PC-3 (cell line): Measurements from ENCODE around the gene IRF2. TPM values are rescaled to one million over a fixed set of nuclear protein-coding genes. Genes with fewer than 3 reads are reported as not detected.

Source experiments
- ATAC-seq: fragments of 200-7000 bp; cut with Tn5 transposase; 2 replicates; pipeline ENCODE4 v1.9.1; 2020; ENCODE audit warnings: mild to moderate bottlenecking, moderate library complexity
- BruUV-seq: library from RNA; stranded (reverse); fragments of 400-500 nt; replicated peaks from 2 replicates; lab custom pipeline; 2021; lab: Mats Ljungman, UMichigan
- CTCF ChIA-PET: fragments of 300-600 bp; sonication (Branson Sonifier 250); formaldehyde crosslinking; loops from one replicate; lab custom pipeline; 2022; ENCODE audit warnings: antibody characterized with exemption; lab: Charles Lee
- POLR2A ChIA-PET: fragments of 300-600 bp; sonication (Branson Sonifier 250); formaldehyde crosslinking; loops from one replicate; lab custom pipeline; 2022; ENCODE audit warnings: antibody characterized with exemption; ENCODE audit not compliant: unreplicated experiment; lab: Charles Lee
- DNase-seq: peaks from one replicate; pipeline ENCODE4 v3.0.0-alpha.2; 2015
- H2AFZ ChIP-seq: fragments of 300-600 bp; sonication (generic); 2 replicates; pipeline ENCODE4 v1.6.0; 2016; ENCODE audit warnings: antibody characterized with exemption, low read length
- H3F3A ChIP-seq: fragments of 300-600 bp; sonication (generic); one replicate; pipeline ENCODE4 v1.6.0; 2017; ENCODE audit warnings: antibody characterized with exemption, low read length, control low read depth, mild to moderate bottlenecking; ENCODE audit not compliant: unreplicated experiment
- H3K27ac ChIP-seq: fragments of 300-600 bp; sonication (generic); 2 replicates; pipeline ENCODE4 v1.5.1; 2016; ENCODE audit warnings: mild to moderate bottlenecking, low read length
- H3K27me3 ChIP-seq: fragments of 300-600 bp; sonication (generic); 2 replicates; pipeline ENCODE4 v1.6.1; 2016; ENCODE audit warnings: low read length, mixed read lengths
- H3K36me3 ChIP-seq: fragments of 300-600 bp; sonication (generic); 2 replicates; pipeline ENCODE4 v1.6.1; 2016; ENCODE audit warnings: low read depth, mixed run types, low read length, mixed read lengths
- H3K4me1 ChIP-seq: fragments of 300-600 bp; sonication (generic); 2 replicates; pipeline ENCODE4 v1.5.1; 2016; ENCODE audit warnings: low read length; ENCODE audit not compliant: insufficient read depth
- H3K4me2 ChIP-seq: fragments of 300-600 bp; sonication (generic); 2 replicates; pipeline ENCODE4 v1.6.0; 2016; ENCODE audit warnings: low read length
- H3K4me3 ChIP-seq: fragments of 300-600 bp; sonication (generic); 2 replicates; pipeline ENCODE4 v1.5.1; 2016; ENCODE audit warnings: mild to moderate bottlenecking, low read length, mixed read lengths
- H3K79me2 ChIP-seq: fragments of 300-600 bp; sonication (generic); 2 replicates; pipeline ENCODE4 v1.6.1; 2017; ENCODE audit warnings: low read length, mixed read lengths
- H3K9ac ChIP-seq: fragments of 300-600 bp; sonication (generic); 2 replicates; pipeline ENCODE4 v1.6.0; 2016; ENCODE audit warnings: mild to moderate bottlenecking, low read length
- H3K9me2 ChIP-seq: fragments of 300-600 bp; sonication (generic); replicated peaks from 2 replicates; pipeline ENCODE4 v1.6.1; 2016; ENCODE audit warnings: mixed run types, low read length, mixed read lengths
- H3K9me3 ChIP-seq: fragments of 300-600 bp; sonication (generic); 2 replicates; pipeline ENCODE4 v1.6.1; 2016; ENCODE audit warnings: low read length, mixed read lengths
- H4K20me1 ChIP-seq: fragments of 300-600 bp; sonication (generic); 2 replicates; pipeline ENCODE4 v1.6.1; 2016; ENCODE audit warnings: low read length, mixed read lengths
- EZH2 ChIP-seq: fragments of 300-600 bp; sonication (generic); IDR thresholded peaks from one replicate; pipeline ENCODE4 v1.6.1; 2017; ENCODE audit warnings: antibody characterized with exemption, mild to moderate bottlenecking, low read length; ENCODE audit not compliant: unreplicated experiment
- EZH2phosphoT487 ChIP-seq: fragments of 300-600 bp; sonication (generic); IDR thresholded peaks from 2 replicates; pipeline ENCODE4 v1.6.1; 2018; ENCODE audit warnings: mild to moderate bottlenecking, antibody characterized with exemption, low read length, borderline replicate concordance
- intact Hi-C: fragments of 100-400 bp; cut with micrococcal nuclease; formaldehyde crosslinking; loops from 2 replicates; pipeline ENCODE4 v1.9.0; 2023
- total RNA-seq: library from RNA; depleted of rRNA; stranded (reverse); fragments of >200 nt; gene quantifications from 2 replicates; pipeline ENCODE4 v1.2.3, GENCODE V29; 2014
- TF ChIP-seq, protein P1 (sequence below): fragments of 300-600 bp; sonication (generic); conservative IDR thresholded peaks from 2 replicates; pipeline ENCODE4 v1.5.1; 2017; ENCODE audit warnings: antibody characterized with exemption, low read depth, mild to moderate bottlenecking, low read length

The IRF2 gene
- total RNA-seq, 1 experiment from 2014 or later, result 7.7 TPM

DNA sequence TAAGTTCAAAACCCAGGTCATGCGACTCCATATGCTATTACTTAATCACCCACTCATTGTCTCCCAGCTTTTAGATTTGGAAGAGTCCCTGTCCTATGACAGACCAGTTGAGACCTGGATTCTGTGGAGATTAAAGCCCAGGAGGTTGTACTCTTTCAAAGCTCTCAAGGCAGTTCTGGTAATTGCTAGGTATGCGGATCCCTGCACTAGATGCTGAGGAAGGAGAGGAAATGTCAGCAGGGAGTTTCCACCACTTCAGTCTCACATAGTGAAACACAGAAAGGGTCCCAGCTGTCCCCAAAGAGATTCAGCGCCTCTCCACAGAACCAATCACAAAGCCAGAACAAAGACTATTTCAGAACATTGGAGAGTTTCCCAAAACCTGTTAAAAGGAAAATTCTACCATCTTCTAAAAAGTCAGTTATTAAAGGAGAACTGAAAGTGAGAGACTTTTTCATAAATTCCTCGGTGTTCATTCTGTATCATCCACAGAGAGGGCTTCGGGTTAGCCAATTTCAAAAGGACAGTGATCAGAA lies 53.4 kb downstream of the IRF2 start:
- Histone ChIP-seq H3F3A (peaks cover 5% of the 10 kb centered on the region), H3K9me3 (no peaks in the 10 kb centered on the region), H3K36me3 (no peaks in the 10 kb centered on the region), H3K4me3 (no peak overlapping the region), H4K20me1 (no peaks in the 10 kb centered on the region), H3K4me2 (no peak overlapping the region), H3K9ac (no peak overlapping the region), H3K27ac (no peak overlapping the region), H3K27me3 (no peaks in the 10 kb centered on the region), H3K4me1 (peaks cover 21% of the 10 kb centered on the region), H3K79me2 (no peaks in the 10 kb centered on the region; the same call in 1 of the 2 replicates), H3K9me2 (no peaks in the 10 kb centered on the region), H2AFZ (no peak overlapping the region)
- ChIA-PET CTCF (no interaction called here), POLR2A (no interaction called here)
- no peak for DNase-seq
- ATAC-seq, result no peak
- TF ChIP-seq, protein P1, sequence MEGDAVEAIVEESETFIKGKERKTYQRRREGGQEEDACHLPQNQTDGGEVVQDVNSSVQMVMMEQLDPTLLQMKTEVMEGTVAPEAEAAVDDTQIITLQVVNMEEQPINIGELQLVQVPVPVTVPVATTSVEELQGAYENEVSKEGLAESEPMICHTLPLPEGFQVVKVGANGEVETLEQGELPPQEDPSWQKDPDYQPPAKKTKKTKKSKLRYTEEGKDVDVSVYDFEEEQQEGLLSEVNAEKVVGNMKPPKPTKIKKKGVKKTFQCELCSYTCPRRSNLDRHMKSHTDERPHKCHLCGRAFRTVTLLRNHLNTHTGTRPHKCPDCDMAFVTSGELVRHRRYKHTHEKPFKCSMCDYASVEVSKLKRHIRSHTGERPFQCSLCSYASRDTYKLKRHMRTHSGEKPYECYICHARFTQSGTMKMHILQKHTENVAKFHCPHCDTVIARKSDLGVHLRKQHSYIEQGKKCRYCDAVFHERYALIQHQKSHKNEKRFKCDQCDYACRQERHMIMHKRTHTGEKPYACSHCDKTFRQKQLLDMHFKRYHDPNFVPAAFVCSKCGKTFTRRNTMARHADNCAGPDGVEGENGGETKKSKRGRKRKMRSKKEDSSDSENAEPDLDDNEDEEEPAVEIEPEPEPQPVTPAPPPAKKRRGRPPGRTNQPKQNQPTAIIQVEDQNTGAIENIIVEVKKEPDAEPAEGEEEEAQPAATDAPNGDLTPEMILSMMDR, result no peak
- TF ChIP-seq EZH2phosphoT487, result no peak
- TF ChIP-seq EZH2, result no peak
- no TSS peak for BruUV-seq
- intact Hi-C loops, result no loop called here

DNA sequence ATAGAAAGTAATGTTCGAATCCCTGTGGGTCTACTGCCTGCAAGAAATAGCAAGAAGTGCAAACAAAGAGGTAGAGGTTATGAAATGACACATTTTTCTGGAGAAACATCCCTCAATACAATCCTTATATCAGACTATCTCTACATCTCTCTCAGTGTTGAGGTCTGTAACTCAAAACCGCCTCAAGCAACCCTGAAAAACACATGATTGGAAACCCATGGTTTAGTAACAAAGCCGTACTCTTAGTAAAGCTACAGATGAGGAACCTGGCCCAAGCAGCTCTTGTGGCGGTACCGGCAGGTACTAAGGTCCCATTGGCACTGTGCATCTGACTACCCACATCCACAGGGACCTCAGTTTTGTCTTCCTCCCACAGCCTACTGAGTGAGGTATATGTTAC lies 53.9 kb downstream of the IRF2 start:
- Histone ChIP-seq H3K4me2 (no peak overlapping the region), H3K9me2 (no peaks in the 10 kb centered on the region), H3K27me3 (no peaks in the 10 kb centered on the region), H3K27ac (no peak overlapping the region), H3K9me3 (no peaks in the 10 kb centered on the region), H3K4me3 (no peak overlapping the region), H3F3A (peaks cover 5% of the 10 kb centered on the region), H2AFZ (no peak overlapping the region), H4K20me1 (no peaks in the 10 kb centered on the region), H3K9ac (no peak overlapping the region), H3K36me3 (no peaks in the 10 kb centered on the region; the same call in 1 of the 2 replicates), H3K79me2 (no peaks in the 10 kb centered on the region; the same call in 1 of the 2 replicates), H3K4me1 (peaks cover 21% of the 10 kb centered on the region)
- no peak for ATAC-seq
- intact Hi-C loops, result no loop called here
- TF ChIP-seq EZH2phosphoT487 (no peak), EZH2 (no peak)
- TF ChIP-seq, protein P1, result no peak
- no TSS peak for BruUV-seq
- DNase-seq, result no peak
- CTCF ChIA-PET, result no interaction called here
- POLR2A ChIA-PET, result no interaction called here

DNA sequence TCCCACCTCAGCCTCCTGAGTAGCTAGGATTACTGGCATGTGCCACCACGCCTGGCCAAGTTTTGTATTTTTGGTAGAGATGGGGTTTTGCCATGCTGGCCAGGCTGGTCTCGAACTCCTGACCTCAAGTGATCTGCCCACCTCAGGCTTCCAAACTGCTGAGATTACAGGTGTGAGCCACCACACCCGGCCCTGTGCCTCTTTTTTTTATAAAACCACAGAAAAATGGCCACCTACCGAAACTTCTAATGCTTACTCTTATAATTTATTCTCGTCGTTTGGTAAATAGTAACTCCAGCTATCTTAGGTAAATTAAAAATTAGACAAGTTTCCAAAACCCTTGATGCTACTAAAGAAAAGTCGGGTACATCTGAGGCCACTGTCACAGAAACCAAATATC lies 54.4 kb downstream of the IRF2 start:
- Histone ChIP-seq H3K9me3 (no peaks in the 10 kb centered on the region), H3K36me3 (no peaks in the 10 kb centered on the region; the same call in 1 of the 2 replicates)

More for the DNA sequence above, 54.4 kb downstream of the IRF2 start:
- intact Hi-C loops, result loop anchor here (5.0 kb wide), 2 partner anchors 32 to 153 kb away; no protein-coding TSS in a partner anchor
- ChIA-PET CTCF (no interaction called here), POLR2A (no interaction called here)
- TF ChIP-seq EZH2phosphoT487, result no peak
- TF ChIP-seq, protein P1, result no peak
- TF ChIP-seq EZH2, result no peak
- Histone ChIP-seq H2AFZ (no peak overlapping the region), H4K20me1 (no peaks in the 10 kb centered on the region), H3K9ac (no peak overlapping the region), H3K4me3 (no peak overlapping the region), H3K4me2 (no peak overlapping the region), H3F3A (peaks cover 5% of the 10 kb centered on the region), H3K27ac (no peak overlapping the region), H3K4me1 (peaks cover 24% of the 10 kb centered on the region), H3K79me2 (no peaks in the 10 kb centered on the region; the same call in 1 of the 2 replicates), H3K9me2 (no peaks in the 10 kb centered on the region), H3K27me3 (no peaks in the 10 kb centered on the region)
- no TSS peak for BruUV-seq
- DNase-seq, result no peak
- no peak for ATAC-seq
